Cardiac fibroblast (primary cell): ENCODE results near the gene NMT1.
A peak's percentile ranks its signal among the peaks of the same experiment; 100 is the strongest.

Source experiments
- DNase-seq, 2 donors: peaks; one replicate each; pipeline versions ENCODE4 v3.0.0 to v3.0.0-alpha.2; 2010; ENCODE audit warnings: low read depth in 2 of 2
- H3K4me3 ChIP-seq, 2 donors: replicated peaks in 1 of 2; 1 replicate in 1 of 2; 2 replicates in 1 of 2; pipeline ENCODE4 v1.5.1; 2011; ENCODE audit warnings: low read depth in 2 of 2, low read length in 2 of 2, mild to moderate bottlenecking in 2 of 2, moderate library complexity in 1 of 2
- CTCF ChIP-seq: IDR thresholded peaks from one replicate; pipeline ENCODE4 v1.5.1; 2011; ENCODE audit warnings: low read depth, mild to moderate bottlenecking, low read length, inconsistent platforms

The NMT1 gene

GRCh38 chr17:45096926-45097325, 35.8 kb downstream of the NMT1 start:
- no peak for TF ChIP-seq CTCF
- H3K4me3 ChIP-seq: no peak overlapping the region

GRCh38 chr17:45098081-45098868, 37.2 kb downstream of the NMT1 start:
- DNase-seq: no peak
- H3K4me3 ChIP-seq: no peak overlapping the region
- TF ChIP-seq CTCF: no peak

More at GRCh38 chr17:45096926-45097325, 35.8 kb downstream of the NMT1 start:
- no peak for DNase-seq

- DNase-seq: peak; percentile 68 to 82
- TF ChIP-seq CTCF: peak; percentile 89
These were observed 37.9 kb downstream of the NMT1 start for GRCh38 chr17:45098869-45099616.

GRCh38 chr17:45101546-45101882, 40.4 kb downstream of the NMT1 start:
- DNase-seq: no peak
- no peak for TF ChIP-seq CTCF
- H3K4me3 ChIP-seq: no peak overlapping the region

More at GRCh38 chr17:45098869-45099616, 37.9 kb downstream of the NMT1 start:
- H3K4me3 ChIP-seq: no peak overlapping the region

GRCh38 chr17:45101883-45102811, 41.0 kb downstream of the NMT1 start:
- TF ChIP-seq CTCF: no peak
- no peak for DNase-seq
- no peak overlapping the region for H3K4me3 ChIP-seq

- DNase-seq: no peak
- H3K4me3 ChIP-seq: no peak overlapping the region
- no peak for TF ChIP-seq CTCF
These were observed 41.7 kb downstream of the NMT1 start for GRCh38 chr17:45102856-45103255.
